Measurements from ENCODE around the gene TRPM3. TPM values are rescaled to one million over a fixed set of nuclear protein-coding genes. Genes with fewer than 3 reads are reported as not detected.

TRPM3 gene
- total RNA-seq, 4 donors from 2014 or later = 0.57 to 4.4 (median 1.4) TPM; not detected in 1

- TF ChIP-seq, protein P1, sequence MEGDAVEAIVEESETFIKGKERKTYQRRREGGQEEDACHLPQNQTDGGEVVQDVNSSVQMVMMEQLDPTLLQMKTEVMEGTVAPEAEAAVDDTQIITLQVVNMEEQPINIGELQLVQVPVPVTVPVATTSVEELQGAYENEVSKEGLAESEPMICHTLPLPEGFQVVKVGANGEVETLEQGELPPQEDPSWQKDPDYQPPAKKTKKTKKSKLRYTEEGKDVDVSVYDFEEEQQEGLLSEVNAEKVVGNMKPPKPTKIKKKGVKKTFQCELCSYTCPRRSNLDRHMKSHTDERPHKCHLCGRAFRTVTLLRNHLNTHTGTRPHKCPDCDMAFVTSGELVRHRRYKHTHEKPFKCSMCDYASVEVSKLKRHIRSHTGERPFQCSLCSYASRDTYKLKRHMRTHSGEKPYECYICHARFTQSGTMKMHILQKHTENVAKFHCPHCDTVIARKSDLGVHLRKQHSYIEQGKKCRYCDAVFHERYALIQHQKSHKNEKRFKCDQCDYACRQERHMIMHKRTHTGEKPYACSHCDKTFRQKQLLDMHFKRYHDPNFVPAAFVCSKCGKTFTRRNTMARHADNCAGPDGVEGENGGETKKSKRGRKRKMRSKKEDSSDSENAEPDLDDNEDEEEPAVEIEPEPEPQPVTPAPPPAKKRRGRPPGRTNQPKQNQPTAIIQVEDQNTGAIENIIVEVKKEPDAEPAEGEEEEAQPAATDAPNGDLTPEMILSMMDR (IDR thresholded peaks at IDR 0.05; ENCODE audit: low read depth) = no peak
Measured at GRCh38 chr9:71042448-71042990, 78.9 kb downstream of the TRPM3 start.

DNA sequence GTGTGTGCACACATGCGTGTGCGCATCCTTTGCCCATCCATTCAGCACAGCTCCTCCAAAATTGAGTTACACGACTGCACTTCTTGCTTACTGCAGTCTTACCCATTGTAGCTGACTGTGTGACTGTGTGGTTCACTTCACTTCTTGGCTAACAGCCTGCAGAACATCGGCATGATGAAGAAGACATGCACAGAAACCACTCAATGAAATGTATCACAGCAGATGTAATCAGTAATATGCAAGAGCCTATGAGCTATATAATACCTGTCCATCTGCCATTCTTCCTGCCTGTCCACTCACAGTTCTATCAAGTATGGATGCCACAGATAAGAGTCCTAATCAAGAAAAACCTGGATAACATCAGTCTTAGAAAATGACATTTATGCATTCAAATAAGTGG is 83.9 kb downstream of the TRPM3 start:
- TF ChIP-seq, protein P1 (IDR thresholded peaks at IDR 0.05; ENCODE audit: low read depth) = no peak

DNA sequence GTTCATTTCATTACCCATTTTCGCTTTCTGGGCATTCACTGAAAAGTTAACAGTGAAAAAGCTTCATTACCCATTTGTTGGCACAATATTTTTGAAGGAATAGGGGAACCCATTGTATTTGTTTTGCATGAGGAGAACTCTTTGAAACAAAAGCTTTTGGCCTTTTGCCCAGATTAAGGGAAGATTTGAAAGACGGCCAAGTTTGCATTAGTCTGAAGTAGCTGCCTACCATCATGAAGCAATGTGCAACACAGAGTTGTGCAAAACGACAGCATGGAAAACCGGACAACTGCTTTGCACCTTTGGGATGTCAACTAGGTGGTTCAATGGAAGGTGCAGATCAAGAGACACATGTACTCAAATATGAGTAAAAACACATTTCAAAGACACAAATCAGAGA is 84.9 kb downstream of the TRPM3 start:
- TF ChIP-seq, protein P1 (IDR thresholded peaks at IDR 0.05; ENCODE audit: low read depth) = no peak

DNA sequence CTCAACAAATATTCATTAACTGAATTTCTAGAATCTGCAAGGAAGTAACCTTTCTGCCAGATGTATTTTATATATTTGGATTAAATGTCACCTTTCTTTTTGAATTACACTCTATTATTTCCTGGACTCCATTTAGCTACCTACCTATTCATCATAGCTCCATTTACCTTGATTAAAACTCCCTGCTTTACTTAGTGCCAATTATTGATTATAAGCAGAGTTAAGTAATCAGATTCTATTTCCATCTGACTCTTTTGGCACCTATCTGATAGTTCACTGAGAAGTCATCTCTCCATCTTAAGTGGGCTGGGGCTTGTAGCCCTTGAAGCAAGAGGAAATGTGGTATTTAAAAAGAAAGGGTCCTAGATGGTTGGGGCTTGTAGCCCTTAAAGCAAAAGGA is 88.6 kb downstream of the TRPM3 start:
- TF ChIP-seq, protein P1 (IDR thresholded peaks at IDR 0.05; ENCODE audit: low read depth) = no peak

DNA sequence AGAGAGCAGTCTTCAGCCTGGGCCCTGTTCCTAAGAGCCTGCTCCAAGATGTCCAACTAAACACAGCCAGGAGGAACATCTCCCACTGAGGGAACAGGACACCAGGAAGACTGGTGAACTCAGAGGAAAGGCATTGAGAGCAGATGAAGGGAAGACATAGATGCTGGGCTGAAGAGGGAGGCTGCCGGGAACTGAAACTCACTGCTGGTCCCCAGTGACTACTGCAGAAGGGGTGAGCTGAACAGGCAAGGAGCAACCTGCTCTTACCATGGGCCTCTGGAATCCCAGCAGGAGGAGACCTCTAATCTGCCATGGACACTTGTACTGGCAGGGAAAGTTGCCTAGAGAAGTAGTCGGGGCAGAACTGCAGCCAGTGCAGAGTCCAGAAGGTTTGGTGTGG is 95.7 kb downstream of the TRPM3 start:
- TF ChIP-seq, protein P1 (IDR thresholded peaks at IDR 0.05; ENCODE audit: low read depth) = no peak

- TF ChIP-seq, protein P1 (IDR thresholded peaks at IDR 0.05; ENCODE audit: low read depth) = no peak
Measured at GRCh38 chr9:71025201-71025600, 96.2 kb downstream of the TRPM3 start.

DNA sequence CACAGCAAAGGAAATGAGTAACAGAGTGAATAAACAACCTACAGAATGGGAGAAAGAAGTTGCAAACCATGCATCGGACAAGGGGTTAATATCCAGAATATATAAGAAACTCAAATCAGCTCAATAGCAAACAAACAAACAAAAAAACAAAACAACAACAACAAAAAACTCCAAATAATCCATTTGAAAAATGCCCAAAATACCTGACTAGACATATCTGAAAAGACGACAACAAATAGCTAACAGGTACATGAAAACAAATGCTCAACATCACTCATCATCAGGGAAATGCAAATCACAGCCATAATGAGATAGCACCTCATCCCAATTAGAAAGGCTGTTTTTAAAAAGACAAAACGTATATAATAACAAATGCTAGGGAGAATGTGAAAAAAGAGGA is 111.2 kb downstream of the TRPM3 start:
- TF ChIP-seq, protein P1 (IDR thresholded peaks at IDR 0.05; ENCODE audit: low read depth) = no peak

Measured in subcutaneous adipose tissue (tissue), 4 donors.